Erythroblast (primary cell): ENCODE data around the gene HMGN2.

Experiments
- DNase-seq, 2 experiments: peaks; one replicate each; lab custom pipeline; 2025; lab: John Stamatoyannopoulos, UW
- GATA1 ChIP-seq: IDR thresholded peaks from 2 replicates; pipeline ENCODE4 v1.6.1; 2011; ENCODE audit warnings: low read depth, mild to moderate bottlenecking, control low read depth, low read length, moderate library complexity
- POLR2A ChIP-seq: IDR thresholded peaks from 2 replicates; pipeline ENCODE4 v1.6.1; 2011; ENCODE audit warnings: mild to moderate bottlenecking, low read length

Gene HMGN2

DNA sequence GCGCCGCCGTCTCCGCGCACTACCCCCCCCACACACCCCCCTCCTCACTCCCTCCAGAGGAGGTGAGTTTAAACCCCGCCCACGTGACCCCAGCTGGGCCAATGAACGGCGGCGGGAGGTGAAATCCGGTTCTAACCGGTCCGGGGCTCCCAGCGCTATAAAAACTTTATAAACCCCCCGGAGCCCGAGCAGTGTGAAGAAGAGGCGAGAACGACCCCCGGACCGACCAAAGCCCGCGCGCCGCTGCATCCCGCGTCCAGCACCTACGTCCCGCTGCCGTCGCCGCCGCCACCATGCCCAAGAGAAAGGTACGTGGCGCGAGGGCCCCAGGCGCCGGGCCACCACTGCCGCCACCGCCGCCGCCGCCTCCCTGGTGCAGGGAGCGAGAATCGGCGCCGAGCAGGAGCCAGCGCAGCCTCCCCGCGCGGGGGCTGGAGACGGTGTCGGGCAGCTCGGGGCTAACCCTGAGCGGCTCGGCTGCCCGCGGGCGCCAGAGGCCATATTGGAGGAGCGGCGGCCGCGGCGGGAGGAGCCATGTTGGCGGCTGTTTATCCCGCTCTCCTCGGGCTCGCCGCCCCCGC lies at the start of gene HMGN2:
Gene HMGN2, plus strand, starts transcription at position 121 of the 581 bp plus-strand sequence. Its CDS starts 173 bp downstream, at position 294.
- peak; percentile 66 for TF ChIP-seq POLR2A
- no peak for TF ChIP-seq GATA1
- DNase-seq = peak; percentile 91 to 93

DNA sequence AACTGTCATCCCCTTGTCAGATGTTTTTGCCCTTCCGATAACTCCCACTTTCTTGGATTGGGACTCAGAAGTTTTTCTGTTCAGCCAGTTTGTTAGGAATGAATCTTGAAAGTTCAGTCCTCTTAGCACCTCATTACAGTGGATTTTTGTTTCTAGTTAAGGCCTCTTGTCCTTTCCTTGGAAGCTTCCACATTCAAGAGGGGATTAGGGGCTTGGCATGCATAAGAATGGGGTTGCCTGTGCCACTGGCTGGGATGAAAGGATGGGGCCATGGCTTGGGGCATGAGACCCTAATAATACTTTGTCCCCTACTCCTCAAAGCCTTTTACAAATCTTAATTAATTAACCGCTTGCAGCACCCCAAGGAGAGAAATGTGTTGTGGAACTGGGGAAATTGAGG lies 42.5 kb upstream of the HMGN2 start:
- TF ChIP-seq GATA1 (no peak), POLR2A (no peak)
- no peak for DNase-seq

DNA sequence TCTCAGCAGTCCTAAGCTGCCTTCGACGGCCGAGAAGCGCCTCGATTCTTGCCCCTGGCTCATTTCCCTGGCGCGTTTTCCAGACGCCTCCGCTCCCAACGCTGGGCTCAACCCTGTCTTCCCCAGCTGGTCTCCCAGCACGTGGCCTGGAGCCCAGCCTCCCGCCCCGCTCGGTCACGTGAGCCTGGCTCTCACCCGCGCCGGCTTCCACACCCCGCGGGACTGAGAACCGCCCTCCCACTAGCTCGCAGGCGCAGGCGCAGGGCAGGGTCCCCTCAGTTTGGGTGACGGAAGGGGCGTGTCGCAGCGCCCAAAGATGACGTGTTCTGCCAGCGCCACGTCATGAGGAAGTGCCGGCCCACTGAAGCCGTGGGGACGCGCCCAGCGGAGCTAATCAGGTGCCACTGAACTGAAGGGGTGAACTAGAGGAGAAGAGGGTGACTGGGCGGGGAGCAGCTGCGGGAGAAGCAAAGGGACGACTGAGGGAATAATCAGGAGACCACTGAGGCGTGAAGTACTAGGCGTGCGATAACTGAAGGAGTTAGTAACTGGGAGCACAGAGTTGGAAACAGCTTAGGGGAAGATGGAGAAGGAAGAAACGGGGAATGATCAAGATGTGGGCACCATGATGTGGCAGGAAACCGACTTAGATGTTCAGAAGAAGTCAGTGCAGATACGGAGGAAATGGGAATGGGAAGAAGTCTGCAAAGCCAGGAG lies 40.1 kb upstream of the HMGN2 start, which contains the start of gene DHDDS:
Gene DHDDS, plus strand, starts transcription at position 343 of the 717 bp plus-strand sequence. CDS start 625 bp downstream, outside the sequence.
- peak; percentile 99 to 100 for DNase-seq
- TF ChIP-seq POLR2A = peak; percentile 96
- TF ChIP-seq GATA1 = no peak

GRCh38 chr1:26432793-26433192 lies 39.4 kb upstream of the HMGN2 start:
- TF ChIP-seq GATA1 = no peak
- TF ChIP-seq POLR2A = no peak
- no peak for DNase-seq

GRCh38 chr1:26434161-26434752 lies 38.0 kb upstream of the HMGN2 start:
- no peak for DNase-seq
- TF ChIP-seq GATA1 (no peak), POLR2A (no peak)

GRCh38 chr1:26438041-26438440 lies 34.2 kb upstream of the HMGN2 start:
- no peak for TF ChIP-seq POLR2A
- TF ChIP-seq GATA1 = no peak
- no peak for DNase-seq

DNA sequence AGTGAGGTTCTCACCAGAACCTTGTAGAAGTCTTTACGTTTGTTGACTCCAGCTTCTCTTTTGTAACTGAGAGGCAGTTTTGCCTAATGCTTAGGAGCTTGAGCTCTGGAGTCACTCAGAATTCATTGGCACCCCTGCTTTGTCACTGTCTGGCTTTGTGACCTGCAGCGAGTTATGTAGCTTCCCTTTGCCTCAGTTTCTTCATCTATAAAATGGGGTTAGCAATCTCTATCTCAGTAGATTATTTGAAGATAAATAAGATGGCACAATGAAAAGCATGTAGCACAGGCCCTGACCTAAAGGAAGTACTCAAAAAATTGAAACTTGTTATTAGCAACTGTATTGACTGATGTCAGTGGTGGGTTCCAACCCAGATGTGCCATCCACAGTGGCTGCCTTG lies 32.0 kb upstream of the HMGN2 start:
- no peak for DNase-seq
- TF ChIP-seq GATA1 = no peak
- TF ChIP-seq POLR2A = no peak

GRCh38 chr1:26449868-26450267 lies 22.4 kb upstream of the HMGN2 start:
- TF ChIP-seq POLR2A (no peak), GATA1 (no peak)
- no peak for DNase-seq

DNA sequence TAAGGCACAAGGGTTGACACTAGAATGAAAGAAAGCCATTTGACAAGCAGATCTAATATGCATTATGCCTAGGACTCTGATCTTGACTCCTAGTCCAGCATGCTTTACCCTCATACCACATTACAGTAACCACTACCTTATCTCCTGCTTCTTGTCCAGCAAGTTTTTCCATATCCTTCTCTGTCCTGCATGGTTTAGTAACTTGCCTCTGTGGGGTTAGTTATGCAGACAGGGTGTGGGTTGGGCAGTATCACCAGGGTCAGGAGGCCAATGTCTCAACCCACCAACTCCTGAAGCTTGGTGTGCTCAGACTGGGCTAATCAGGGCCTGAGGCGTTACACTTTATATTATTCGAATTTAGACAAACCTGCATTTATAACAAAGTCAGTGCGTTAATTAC lies 21.3 kb upstream of the HMGN2 start:
- no peak for DNase-seq
- TF ChIP-seq GATA1 (no peak), POLR2A (no peak)

DNA sequence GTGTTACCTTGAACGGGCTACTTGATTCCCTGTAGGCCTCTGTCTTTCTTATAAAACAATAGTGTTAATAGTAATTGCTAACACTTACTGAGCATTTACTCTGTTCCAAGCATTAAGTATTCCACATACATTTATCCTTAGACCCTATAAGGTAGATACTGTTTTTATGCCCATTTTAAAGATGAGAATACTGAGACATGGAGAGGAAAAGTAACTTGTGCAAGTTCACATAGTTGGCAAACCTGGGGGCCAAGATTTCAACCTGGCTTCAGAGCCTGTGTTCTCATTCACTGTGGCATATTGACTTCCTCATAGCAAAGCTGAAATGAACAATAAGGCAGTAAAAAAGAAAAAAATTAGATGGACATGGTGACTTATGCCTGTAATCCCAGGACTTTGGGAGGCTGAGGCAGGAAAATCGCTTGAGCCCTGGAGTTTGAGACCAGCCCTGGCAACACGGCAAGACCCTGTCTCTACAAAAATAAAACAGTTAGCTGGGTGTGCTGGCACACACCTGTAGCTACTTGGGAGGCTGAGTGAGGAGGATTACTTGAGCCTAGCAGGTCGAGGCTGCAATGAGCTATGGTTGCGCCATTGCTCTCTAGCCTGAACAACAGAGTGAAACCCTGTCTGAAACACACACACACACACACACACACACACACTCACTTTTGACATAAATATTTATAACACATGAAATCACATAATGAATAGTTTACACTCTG lies 19.6 kb upstream of the HMGN2 start:
- no peak for DNase-seq
- TF ChIP-seq GATA1 = no peak
- no peak for TF ChIP-seq POLR2A

GRCh38 chr1:26459148-26459547 lies 13.1 kb upstream of the HMGN2 start:
- DNase-seq = no peak
- TF ChIP-seq GATA1 = no peak

DNA sequence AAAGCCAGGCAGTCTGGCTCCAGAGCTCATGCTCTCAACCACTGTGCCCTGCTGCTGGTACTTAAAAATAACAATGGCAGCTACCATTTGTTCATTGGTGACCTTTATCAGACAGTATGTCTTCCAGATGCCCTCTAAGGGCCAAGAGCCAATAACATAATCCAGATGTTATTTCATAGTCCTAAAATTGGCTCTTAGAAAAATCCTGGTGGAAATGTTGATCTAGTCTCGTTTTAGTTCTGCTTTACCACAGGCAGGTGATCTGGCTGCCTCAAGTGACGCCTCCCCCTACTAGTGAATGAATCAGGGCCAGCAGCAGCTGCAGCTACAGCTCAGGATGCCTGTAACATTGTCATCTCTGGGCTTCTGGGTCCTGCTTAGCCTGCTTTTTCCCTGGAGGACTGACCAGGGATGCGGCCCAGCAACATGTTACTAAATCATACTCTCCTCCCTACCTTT lies 12.6 kb upstream of the HMGN2 start:
- TF ChIP-seq POLR2A (no peak), GATA1 (no peak)
- DNase-seq = no peak

GRCh38 chr1:26468911-26469310 lies 3.3 kb upstream of the HMGN2 start:
- DNase-seq = no peak
- no peak for TF ChIP-seq POLR2A
- TF ChIP-seq GATA1 = no peak

- DNase-seq = no peak
- TF ChIP-seq GATA1 = no peak
- TF ChIP-seq POLR2A = no peak
These were observed 2.7 kb upstream of the HMGN2 start for GRCh38 chr1:26469558-26469957.
